Effector memory CD8-positive, alpha-beta T cell (primary cell): ENCODE data around the gene MYL6B.

ENCODE experiments used
- ATAC-seq: fragments of 150-1000 bp; cut with Tn5 transposase; replicated peaks from 2 replicates; pipeline ENCODE4 v1.10.0; 2021; ENCODE audit warnings: mild to moderate bottlenecking, moderate library complexity
- DNase-seq, 3 experiments: peaks; one replicate each; pipeline ENCODE4 v3.0.0; 2021
- H3K27ac Mint-ChIP-seq, 2 donors: one replicate each; pipeline ENCODE4 v1.8.0; 2022; ENCODE audit warnings: mild to moderate bottlenecking in 2 of 2, mixed read lengths in 2 of 2, moderate library complexity in 2 of 2
- H3K27me3 Mint-ChIP-seq, 2 donors: one replicate each; pipeline ENCODE4 v1.8.0; 2022; ENCODE audit warnings: mixed read lengths in 2 of 2
- H3K36me3 Mint-ChIP-seq: one replicate; pipeline ENCODE4 v1.8.0; 2022; ENCODE audit warnings: mild to moderate bottlenecking, moderate library complexity, mixed read lengths; ENCODE audit not compliant: insufficient read depth
- H3K4me1 Mint-ChIP-seq, 2 donors: one replicate each; pipeline ENCODE4 v1.8.0; 2022; ENCODE audit warnings: low read depth in 2 of 2, mixed read lengths in 2 of 2
- H3K4me3 Mint-ChIP-seq, 2 donors: one replicate each; pipeline ENCODE4 v1.8.0; 2022; ENCODE audit warnings: mild to moderate bottlenecking in 2 of 2, mixed read lengths in 2 of 2, moderate library complexity in 2 of 2
- H3K9me3 Mint-ChIP-seq, 2 donors: one replicate each; pipeline ENCODE4 v1.8.0; 2022; ENCODE audit warnings: mixed read lengths in 2 of 2

The MYL6B gene

DNA sequence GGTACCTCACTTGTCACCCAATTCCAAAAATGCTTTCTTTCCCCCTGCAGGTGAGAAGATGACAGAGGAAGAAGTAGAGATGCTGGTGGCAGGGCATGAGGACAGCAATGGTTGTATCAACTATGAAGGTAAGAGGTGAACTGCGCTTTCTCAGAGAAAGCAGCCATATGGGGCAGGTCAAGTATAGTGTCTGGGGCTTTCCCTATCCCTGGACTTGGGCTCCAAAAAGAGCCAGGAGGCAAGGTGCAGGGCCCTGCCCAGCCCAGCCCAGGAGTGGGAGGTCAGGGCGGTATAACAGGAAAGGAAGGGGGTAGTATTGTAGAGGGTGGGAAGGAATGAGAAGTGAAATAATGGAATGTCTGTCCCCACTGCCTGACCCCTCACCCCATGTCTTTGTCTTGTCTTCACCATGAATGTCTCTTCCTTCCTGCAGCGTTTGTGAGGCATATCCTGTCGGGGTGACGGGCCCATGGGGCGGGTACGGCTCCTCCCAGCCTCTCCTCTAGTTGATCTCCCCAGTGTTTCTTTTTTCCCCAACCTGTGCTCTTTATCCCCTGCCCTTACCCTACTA, 7.9 kb downstream of the MYL6B start:
- Mint-ChIP-seq H3K27ac (peak overlapping the region; percentile 95 to 98), H3K36me3 (peaks cover 70% of the 10 kb centered on the region), H3K27me3 (no peaks in the 10 kb centered on the region), H3K9me3 (no peaks in the 10 kb centered on the region), H3K4me1 (peaks cover 42% of the 10 kb centered on the region in 2 donors), H3K4me3 (peak overlapping the region; percentile 88 to 95)
- DNase-seq (peak; percentile 44 to 56 (median 49)), ATAC-seq (peak; percentile 57)

GRCh38 chr12:56160894-56161689, 8.7 kb downstream of the MYL6B start:
- H3K27me3 Mint-ChIP-seq: no peaks in the 10 kb centered on the region
- peaks cover 78% of the 10 kb centered on the region for H3K36me3 Mint-ChIP-seq
- ATAC-seq: no peak
- peak overlapping the region; percentile 88 to 95 for H3K4me3 Mint-ChIP-seq
- H3K27ac Mint-ChIP-seq: peak overlapping the region; percentile 95 to 98
- no peaks in the 10 kb centered on the region for H3K9me3 Mint-ChIP-seq
- peaks cover 42 to 44% of the 10 kb centered on the region in 2 donors for H3K4me1 Mint-ChIP-seq
- DNase-seq: no peak

DNA sequence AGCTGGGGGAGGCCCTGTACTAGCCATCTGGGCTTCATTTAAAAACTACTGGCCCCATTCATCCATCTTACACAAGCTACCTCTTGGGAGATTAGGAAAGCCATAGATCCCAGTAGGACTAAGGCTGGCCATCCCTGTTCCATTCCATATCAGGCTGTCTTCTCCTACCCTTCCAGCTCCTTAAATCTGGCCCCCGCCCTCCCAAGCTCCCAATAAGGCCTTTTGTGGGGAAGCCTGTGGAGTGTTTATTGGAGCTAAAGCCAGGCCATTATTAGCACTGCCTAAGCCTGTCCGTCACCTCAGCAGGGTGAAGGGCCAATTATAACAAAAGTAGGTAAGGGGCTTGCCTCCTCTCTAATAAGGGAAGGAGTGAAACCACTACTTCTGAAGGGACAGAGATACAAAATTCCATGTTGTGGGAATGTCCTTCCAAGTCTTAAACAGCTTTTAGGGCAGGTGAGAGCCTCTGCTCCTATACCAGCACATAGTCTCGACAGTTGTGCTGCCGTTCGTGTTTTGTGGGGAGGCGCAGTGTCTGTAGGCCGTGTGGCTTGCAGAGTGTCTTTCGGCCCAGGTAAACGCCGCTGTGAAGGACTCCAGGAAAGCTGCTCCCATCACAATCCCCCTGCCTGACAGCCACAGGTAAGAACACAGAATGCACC, 9.4 kb downstream of the MYL6B start:
- Mint-ChIP-seq H3K4me1 (peaks cover 42 to 44% of the 10 kb centered on the region in 2 donors), H3K27me3 (no peaks in the 10 kb centered on the region), H3K9me3 (no peaks in the 10 kb centered on the region), H3K4me3 (peak overlapping the region; percentile 88 to 95), H3K36me3 (peaks cover 85% of the 10 kb centered on the region), H3K27ac (peak overlapping the region; percentile 95 to 98)
- DNase-seq (no peak), ATAC-seq (no peak)

- peak overlapping the region in 1 of 2 donors; percentile 55 for H3K4me3 Mint-ChIP-seq
- H3K27me3 Mint-ChIP-seq: no peaks in the 10 kb centered on the region
- H3K9me3 Mint-ChIP-seq: no peaks in the 10 kb centered on the region
- DNase-seq (no peak), ATAC-seq (no peak)
- peak overlapping the region; percentile 87 to 95 for H3K27ac Mint-ChIP-seq
- H3K36me3 Mint-ChIP-seq: peaks cover 90% of the 10 kb centered on the region
- peaks cover 34 to 36% of the 10 kb centered on the region in 2 donors for H3K4me1 Mint-ChIP-seq
Measured at GRCh38 chr12:56162468-56163290, 10.3 kb downstream of the MYL6B start.

DNA sequence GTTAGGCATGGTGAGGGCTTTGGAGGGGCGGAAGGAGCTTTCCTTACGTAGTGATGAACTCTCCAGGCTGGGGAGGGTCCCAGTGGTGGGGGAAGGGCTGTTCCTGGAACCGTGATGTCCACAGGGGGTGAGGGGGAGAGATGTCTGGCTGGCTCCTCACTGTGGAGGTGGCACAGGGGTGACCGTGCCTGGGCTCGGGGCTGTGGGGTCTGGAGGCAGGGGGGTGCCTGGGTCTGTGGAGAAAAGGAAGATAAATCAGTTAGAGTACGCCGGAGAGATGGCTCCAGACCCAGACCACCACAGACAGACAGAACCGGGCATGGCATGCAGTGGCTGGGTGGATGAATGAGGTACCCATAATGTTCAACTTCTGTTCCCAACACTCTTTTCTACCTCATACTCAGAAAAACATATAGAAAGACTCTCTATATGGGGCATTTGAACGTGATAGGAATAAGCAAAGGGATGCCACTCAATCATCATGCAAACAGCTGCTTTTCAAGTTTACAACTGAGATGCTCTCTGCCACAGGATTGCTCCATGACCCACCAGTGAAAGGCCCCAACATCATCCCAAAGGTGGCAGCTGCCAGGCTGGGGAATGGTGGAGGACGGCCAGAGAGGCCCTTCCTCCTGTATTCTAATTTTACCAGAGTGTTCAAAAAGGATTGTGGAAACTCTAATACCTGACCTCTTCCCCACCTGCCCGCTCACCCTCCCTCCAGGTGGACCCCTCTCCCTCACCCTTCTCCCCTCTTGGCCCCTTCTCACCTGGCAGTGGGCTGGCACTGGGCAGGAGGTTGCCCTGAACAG, 11.4 kb downstream of the MYL6B start:
- H3K9me3 Mint-ChIP-seq: no peaks in the 10 kb centered on the region
- ATAC-seq (no peak), DNase-seq (no peak)
- peak overlapping the region in 1 of 2 donors; percentile 36 for H3K4me3 Mint-ChIP-seq
- peak overlapping the region; percentile 87 to 95 for H3K27ac Mint-ChIP-seq
- H3K27me3 Mint-ChIP-seq: no peaks in the 10 kb centered on the region
- peaks cover 31 to 34% of the 10 kb centered on the region in 2 donors for H3K4me1 Mint-ChIP-seq
- peaks cover 91% of the 10 kb centered on the region for H3K36me3 Mint-ChIP-seq

DNA sequence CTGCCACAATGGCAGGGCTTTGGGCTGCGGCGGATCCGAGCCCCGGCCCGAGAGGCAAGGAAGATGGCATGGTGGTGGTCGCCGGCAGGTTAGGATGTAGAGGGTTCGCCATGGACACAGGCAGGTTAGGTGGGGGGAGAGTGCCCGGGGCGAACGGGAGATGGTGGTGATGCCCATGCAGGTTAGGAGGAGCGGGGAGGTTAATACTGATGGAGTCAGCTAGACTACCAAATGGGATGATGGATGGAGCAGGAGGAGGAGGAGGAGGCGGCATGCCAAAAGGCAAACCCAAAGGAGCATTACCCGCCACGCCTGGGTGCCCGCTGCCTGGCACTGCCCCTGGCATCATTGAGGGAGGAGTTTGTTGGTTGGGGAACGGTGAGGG, 11.9 kb downstream of the MYL6B start:
- ATAC-seq (no peak), DNase-seq (no peak)
- no peaks in the 10 kb centered on the region for H3K9me3 Mint-ChIP-seq
- H3K27me3 Mint-ChIP-seq: no peaks in the 10 kb centered on the region
- peaks cover 91% of the 10 kb centered on the region for H3K36me3 Mint-ChIP-seq
- no peak overlapping the region for H3K4me3 Mint-ChIP-seq
- peaks cover 25 to 28% of the 10 kb centered on the region in 2 donors for H3K4me1 Mint-ChIP-seq
- peak overlapping the region; percentile 87 to 95 for H3K27ac Mint-ChIP-seq

DNA sequence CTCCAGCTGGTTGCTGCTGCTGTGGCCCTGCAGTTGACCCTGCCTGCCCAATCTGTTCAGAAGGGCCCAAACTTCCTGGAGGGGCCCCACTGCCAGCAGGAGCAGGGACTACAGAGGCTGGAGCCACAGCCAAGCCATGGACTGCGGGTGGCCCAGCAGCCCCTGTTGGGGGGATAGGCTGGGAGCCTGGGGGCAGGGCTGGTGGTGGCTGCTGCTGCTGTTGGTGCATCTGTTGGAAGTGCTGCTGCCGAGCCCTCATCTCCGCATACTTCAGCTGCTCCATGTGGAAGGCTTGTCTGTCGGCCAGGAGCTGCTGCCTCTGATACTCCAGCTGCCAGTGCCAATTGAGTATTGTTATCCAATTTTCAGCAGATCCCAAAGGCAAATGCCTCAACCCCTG, 13.0 kb downstream of the MYL6B start:
- DNase-seq (no peak), ATAC-seq (no peak)
- Mint-ChIP-seq H3K4me1 (peaks cover 15 to 21% of the 10 kb centered on the region in 2 donors), H3K27me3 (no peaks in the 10 kb centered on the region), H3K9me3 (no peaks in the 10 kb centered on the region), H3K27ac (peak overlapping the region in 1 of 2 donors; percentile 72), H3K4me3 (no peak overlapping the region), H3K36me3 (peaks cover 91% of the 10 kb centered on the region)

DNA sequence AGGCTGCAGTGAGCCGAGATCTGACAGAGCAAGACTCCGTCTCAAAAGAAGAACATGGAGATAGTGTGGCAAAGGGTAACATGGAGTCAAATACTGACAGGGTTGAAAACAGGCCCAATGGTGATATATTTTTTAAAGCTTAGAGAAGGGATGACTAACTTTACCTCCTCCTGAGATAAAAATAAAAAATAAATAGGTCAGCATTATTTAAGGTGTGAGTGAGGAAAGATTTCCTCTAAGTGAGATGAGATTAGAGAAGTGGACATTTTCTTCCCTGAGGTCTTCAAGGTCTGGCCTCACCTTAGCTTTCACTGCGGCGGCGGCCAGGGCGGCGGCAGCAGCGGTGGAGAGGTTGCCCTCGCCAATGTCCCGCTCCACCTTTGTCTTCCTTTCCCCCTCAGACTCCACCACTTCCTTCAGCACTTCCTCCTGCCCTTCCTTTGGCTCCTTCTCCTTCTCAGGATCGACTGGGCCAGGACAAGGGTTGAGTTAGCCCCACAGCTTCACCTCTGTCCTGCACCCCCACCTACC, 16.9 kb downstream of the MYL6B start:
- Mint-ChIP-seq H3K4me3 (no peak overlapping the region), H3K27me3 (no peaks in the 10 kb centered on the region), H3K9me3 (no peaks in the 10 kb centered on the region), H3K27ac (peak overlapping the region; percentile 79 to 92), H3K4me1 (peaks cover 2 to 6% of the 10 kb centered on the region in 2 donors), H3K36me3 (peaks cover 93% of the 10 kb centered on the region)
- DNase-seq (no peak), ATAC-seq (no peak)

- H3K27me3 Mint-ChIP-seq: no peaks in the 10 kb centered on the region
- H3K36me3 Mint-ChIP-seq: peaks cover 97% of the 10 kb centered on the region
- H3K27ac Mint-ChIP-seq: peak overlapping the region in 1 of 2 donors; percentile 2
- no peaks in the 10 kb centered on the region for H3K9me3 Mint-ChIP-seq
- DNase-seq (no peak), ATAC-seq (no peak)
- no peak overlapping the region for H3K4me3 Mint-ChIP-seq
- H3K4me1 Mint-ChIP-seq: peaks cover 4% of the 10 kb centered on the region in 2 donors
Measured at GRCh38 chr12:56172839-56173238, 20.5 kb downstream of the MYL6B start.

DNA sequence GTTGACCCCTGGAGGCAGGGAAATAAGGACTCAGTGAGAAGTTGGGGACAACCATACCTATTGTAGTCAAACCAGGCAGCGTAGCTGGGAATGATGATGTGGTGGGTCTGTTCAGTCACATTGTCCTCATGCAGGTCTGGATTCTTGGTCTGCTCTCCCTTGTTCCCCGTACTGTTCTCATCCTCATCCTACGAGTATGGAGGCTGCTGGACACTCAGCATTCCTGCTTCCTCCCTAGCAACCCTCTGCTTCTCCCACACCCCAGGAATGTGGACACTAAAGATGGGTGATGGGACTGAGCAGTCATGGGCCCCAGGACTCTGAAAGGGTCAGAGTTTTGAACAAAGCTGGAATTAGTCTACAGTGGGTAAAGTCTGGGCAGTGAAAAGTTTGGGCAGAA, 26.0 kb downstream of the MYL6B start:
- peak overlapping the region; percentile 33 to 80 for H3K27ac Mint-ChIP-seq
- no peaks in the 10 kb centered on the region for H3K27me3 Mint-ChIP-seq
- no peak for DNase-seq
- H3K4me1 Mint-ChIP-seq: peaks cover 0 to 4% of the 10 kb centered on the region in 2 donors
- no peaks in the 10 kb centered on the region for H3K9me3 Mint-ChIP-seq
- peaks cover 98% of the 10 kb centered on the region for H3K36me3 Mint-ChIP-seq
- no peak for ATAC-seq
- no peak overlapping the region for H3K4me3 Mint-ChIP-seq

DNA sequence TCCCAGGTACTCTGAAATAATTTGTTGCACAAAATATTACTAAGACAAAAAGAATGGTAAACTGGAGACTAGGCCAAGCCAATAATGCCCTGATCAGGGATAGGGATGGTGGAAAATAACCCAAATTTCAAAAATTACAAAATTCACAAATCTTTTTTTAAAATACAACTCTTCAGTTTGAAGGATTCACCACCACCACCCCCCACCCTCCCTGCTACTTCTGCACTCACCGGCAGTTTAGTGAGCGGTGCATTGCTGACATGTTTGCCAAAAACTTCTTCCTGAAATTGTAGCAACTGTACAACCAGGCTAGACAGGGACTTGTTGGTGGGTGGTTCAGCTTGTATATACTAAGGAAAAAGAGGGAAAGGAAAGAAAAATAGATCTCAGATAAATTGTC, 34.6 kb downstream of the MYL6B start:
- H3K27me3 Mint-ChIP-seq: no peaks in the 10 kb centered on the region
- ATAC-seq (no peak), DNase-seq (no peak)
- H3K4me1 Mint-ChIP-seq: peaks cover 23 to 36% of the 10 kb centered on the region in 2 donors
- peaks cover 77% of the 10 kb centered on the region for H3K36me3 Mint-ChIP-seq
- H3K27ac Mint-ChIP-seq: peak overlapping the region; percentile 99
- H3K9me3 Mint-ChIP-seq: no peaks in the 10 kb centered on the region
- H3K4me3 Mint-ChIP-seq: peak overlapping the region; percentile 94 to 98

GRCh38 chr12:56188131-56188777, 35.9 kb downstream of the MYL6B start:
- H3K4me1 Mint-ChIP-seq: peaks cover 23 to 42% of the 10 kb centered on the region in 2 donors
- peaks cover 65% of the 10 kb centered on the region for H3K36me3 Mint-ChIP-seq
- H3K27ac Mint-ChIP-seq: peak overlapping the region; percentile 99
- H3K9me3 Mint-ChIP-seq: no peaks in the 10 kb centered on the region
- peak overlapping the region; percentile 94 to 98 for H3K4me3 Mint-ChIP-seq
- no peak for DNase-seq
- no peak for ATAC-seq
- H3K27me3 Mint-ChIP-seq: no peaks in the 10 kb centered on the region
